ENCODE results near the gene DEGS2.
A peak's percentile ranks its signal among the peaks of the same experiment; 100 is the strongest.

The DEGS2 gene

DNA sequence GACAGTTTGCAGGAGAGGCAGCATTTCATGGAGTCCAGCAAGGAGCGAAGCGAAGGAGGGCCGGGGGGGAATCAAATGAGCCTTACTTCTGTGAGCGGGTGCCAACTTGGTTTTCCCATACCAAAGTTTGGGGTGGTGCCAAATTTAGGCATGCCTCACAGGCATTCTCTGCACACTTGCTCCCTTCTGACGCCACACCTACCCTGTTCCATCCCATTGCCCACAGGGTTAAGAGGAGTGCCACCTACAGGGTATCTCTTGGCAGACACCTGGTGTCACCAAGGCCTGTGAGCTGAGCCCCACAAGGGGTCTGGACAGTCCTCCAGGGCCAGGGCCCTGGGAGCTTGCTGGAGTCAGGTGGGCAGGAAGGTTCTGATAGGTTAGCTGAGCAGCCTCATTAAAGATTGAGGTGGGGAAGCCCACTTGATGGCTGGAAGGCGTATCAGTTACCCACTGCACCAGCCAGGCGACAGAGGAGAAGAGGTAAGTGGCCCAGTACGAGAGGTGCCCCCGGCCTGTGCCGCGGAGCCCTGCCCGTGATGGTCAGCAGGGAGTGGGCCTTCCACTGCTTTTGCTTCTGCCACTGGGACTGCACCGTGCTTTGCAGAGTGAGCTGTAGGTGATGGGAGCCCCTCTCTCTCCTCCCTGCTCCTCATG lies 45.2 kb downstream of the DEGS2 start:
- DNase-seq (ENCODE audit: low spot score), result no peak

DNA sequence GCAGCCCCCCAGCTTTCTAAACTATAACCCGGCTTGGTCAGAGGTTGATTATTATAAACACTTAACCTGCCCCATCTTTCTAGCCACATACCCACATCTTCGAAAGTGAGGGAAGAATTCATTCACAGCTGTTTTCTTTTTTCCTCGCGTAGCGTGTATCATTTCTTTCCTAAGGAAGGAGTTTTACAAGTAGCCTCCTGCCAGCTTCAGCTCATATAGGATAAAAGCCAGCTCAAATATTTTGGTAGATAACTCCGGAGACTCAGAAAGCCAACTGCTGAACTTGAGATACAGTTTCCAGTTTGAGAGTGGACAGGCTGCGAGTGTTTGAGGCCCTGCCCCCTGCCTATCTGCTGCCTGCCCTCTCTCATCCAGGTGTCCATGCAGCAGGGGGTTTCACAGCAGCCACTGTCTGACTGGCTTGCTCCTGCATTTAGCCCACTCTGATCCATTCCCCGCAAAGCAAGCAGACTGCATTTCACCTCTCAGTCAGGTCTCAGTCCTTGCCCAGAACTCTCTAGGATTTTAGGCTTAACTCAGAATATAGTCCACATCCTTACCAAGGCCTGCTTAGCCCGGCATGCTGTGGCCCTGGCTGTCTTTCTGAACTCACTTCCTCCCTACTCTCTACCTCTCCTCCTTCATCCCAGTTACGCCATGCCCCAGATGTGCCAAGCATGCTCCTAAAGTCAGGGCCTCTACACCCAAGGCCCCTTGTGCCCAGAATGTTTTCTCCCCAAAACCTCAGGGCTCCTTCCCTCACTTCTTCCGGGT lies 47.3 kb downstream of the DEGS2 start:
- DNase-seq (ENCODE audit: low spot score), result no peak

DNA sequence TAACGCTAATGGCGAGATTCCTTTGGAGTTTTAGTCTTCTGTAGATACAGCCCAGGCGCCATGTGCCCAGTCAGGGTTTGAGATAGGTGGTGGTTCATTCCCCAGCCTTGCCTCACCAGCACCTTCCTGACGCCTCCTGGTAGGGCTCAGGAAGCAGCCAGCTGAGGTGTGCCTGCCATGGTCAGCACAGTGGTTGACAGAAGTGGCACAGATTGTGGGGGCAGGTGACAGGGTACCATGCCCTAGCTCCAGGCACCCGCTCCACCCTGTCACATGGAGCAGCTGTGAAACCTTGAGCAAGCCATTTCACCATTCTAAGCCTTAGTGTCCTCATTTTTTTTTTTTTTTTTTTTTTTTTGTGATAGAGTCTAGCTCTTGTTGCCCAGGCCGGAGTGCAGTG lies 48.6 kb downstream of the DEGS2 start:
- DNase-seq (ENCODE audit: low spot score), result no peak

GRCh38 chr14:100109594-100109955 lies 49.9 kb downstream of the DEGS2 start:
- no peak for DNase-seq (ENCODE audit: low spot score)

DNA sequence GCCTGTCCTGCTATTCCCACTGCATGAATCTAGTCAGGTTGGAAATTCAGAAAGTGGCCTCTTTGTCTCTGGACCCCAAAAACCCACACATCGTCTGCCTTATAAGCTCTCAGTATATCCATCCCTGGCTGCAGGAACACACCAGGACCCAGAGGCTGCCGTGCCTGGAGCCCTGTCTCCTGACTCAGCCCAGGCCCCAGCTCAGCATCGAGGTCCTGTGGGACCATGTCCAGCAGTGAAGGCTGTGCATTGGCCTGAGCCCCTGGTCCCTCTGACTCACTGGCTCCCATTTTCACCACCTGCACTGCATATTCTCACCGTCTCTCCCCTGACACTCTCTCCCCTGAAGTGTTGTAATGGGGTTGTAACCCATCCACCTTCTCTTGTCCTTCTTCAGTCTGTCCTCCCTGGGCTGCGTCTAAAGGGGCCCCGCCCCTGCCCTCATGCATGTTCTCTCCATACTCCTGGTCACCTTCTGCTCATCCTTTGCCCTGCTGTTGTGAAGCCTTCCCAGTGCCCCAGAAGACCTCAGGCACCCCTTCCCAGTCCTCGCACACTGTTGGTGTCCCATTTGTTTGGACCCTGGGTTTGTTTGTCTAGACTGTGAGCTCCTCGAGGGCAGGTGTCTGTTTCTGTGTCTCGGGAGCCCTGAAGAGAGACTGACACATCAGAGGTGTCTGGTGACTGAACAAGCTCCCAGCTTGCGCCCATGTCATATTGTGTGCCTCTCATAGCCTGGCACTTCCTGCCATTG lies 50.4 kb downstream of the DEGS2 start:
- DNase-seq (ENCODE audit: low spot score), result no peak

GRCh38 chr14:100108042-100108825 lies 51.2 kb downstream of the DEGS2 start:
- peak; percentile 82 for DNase-seq (ENCODE audit: low spot score)

DNA sequence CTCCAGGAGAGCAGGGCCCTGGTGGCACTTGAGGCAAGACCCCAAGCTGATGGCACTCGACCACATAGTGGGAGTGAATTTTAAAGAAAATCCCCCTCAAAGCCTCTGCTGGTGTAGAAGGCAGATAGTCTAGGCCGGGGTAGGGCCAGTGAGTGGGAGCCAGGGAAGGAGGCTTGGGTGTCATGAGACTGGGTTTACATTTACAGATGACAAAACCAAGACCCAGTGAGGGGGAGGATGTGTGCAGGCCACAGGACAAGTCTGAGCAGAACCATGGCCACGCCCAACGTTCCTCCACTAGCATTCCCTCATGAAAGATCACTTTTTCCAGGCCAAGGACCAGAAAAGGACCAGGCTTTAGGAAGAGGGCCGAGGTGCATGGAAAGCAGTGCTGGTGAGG lies 52.2 kb downstream of the DEGS2 start:
- no peak for DNase-seq (ENCODE audit: low spot score)

- DNase-seq (ENCODE audit: low spot score), result no peak
These were observed 53.0 kb downstream of the DEGS2 start for GRCh38 chr14:100106250-100107112.

- no peak for DNase-seq (ENCODE audit: low spot score)
These were observed 53.9 kb downstream of the DEGS2 start for GRCh38 chr14:100105357-100106169.

DNA sequence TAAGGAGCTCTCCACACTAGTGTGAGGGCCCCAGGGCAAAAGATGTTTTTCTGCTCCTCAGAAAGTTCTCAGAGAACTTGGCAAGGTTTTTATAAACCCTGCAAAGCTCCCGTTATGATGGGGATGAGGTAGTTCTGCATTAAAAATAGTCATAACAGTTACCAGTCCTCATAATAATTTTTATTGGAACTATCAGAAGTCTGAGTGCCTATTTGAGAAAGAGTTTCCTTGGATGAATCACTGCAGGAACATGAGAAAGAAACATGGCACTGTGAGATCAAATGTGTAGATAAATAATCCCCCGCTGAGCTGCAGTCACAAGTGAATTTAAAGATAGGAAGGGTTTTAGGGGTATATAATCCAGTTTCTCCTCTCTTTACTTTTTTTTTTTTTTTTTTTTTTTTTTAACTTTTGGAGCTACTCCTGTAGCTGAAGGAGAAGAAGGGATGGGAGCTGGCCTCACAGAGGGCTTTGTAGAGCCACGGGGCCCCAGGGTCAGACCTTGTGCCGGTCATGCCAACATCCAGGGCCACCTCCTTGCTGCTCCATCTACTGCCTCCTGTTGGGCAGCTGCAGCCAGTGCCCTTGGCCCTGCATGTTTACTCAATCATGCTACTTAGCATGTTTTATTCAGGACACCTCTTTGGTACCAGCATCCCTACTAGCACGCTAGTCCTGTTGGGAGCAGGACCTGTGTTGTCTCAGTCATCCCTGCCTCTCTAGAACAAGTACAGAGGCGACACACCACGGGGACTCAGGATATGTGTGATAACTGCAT lies 54.7 kb downstream of the DEGS2 start:
- DNase-seq (ENCODE audit: low spot score), result no peak

- no peak for DNase-seq (ENCODE audit: low spot score)
These were observed 55.5 kb downstream of the DEGS2 start for GRCh38 chr14:100104006-100104352.

DNA sequence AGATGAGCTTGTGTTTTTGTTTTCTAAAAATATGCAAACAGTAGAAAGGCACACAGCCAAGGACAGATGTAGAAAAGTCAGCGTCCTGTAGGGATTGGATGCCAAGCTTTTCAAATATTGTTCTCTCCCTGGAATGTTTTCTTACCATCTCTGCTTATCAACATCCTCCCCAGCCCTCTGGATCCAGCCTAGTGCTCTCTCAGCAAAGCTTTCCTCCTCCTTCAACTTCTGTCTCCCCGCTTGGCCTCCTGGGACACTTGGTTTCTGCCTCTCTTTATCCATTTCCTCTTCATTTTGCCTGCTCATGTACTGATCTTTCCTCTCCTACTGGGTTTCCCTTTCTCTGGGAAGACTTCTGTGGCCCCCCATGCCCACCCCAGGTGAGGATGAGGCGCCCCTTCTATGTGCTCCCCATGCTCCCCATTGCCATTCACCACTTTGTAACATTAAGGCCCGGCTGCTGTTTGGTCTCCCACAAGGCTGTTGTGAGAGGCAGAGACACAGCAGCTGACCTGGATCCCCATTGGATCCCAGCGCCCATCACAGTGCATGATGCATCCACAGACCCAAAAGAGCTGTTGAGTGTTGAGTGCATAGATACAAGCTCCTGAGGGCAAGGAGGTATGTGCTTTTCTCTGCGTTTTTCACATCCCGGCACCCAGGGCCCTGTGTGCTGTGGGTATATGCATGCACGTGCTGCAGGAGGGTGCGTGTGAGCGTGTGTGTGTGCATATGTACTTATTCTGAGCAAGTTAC lies 56.0 kb downstream of the DEGS2 start:
- DNase-seq (ENCODE audit: low spot score), result no peak

DNA sequence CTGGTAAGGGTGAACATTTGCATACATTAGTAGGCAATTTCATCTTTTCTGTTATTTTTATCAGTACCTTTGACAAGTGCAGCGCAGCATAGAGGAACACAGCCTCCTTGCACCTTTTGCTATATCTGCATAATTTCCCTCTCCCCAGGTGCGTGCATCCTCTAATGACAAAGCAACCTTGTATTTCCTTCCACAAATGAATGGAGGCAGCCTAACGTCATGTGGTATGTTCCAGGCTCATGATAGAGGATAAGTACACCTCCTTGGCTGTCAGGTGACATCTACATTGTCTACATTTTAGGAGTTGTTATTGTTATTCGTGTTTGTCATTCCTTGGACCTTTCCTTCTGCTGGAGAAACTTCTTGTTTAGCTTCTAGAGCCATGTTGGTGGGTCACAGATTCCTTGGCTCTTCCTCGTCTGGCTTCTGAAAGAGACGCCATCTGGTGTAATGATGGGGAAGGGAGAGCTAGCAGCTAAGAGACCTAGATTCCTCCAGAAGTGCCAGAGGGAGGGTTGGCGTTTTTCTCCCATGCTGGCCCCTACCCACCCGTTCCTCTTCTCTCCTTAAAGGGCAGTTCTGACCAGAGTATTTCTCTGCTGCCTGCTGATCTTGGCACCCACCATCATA lies 57.2 kb downstream of the DEGS2 start:
- no peak for DNase-seq (ENCODE audit: low spot score)

DNA sequence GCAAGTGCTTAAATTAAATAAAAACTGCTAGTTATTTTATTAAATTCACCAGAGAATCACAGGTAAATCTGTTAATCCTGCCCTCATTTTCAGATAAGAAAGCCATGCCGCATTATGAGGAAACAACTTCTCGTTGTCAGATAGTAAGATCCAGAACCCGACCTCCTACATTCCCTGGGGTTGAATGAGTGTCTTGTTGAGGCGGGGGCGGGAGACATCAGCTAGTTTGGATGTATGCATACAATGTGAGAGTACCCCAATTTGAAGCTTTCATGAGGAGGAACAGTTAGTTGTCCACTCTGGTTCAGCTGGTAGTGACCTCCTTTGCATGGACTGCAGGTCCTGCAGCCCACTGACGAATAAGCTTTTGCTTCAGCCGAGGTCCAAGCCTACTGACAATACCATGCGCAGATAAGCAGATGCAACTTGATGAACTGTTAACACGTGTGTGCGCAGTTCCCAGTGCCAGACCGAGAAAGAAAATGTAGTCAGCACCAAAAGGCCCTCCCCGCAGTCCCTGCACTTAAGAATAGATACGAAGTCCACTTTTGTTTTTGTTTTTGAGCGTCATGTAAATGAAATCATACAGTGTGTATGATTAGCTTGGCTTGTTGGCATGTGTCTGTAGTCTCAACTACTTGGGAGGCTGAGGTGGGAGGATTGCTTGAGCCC lies 59.3 kb downstream of the DEGS2 start:
- DNase-seq (ENCODE audit: low spot score), result no peak

GRCh38 chr14:100098171-100098570 lies 61.3 kb downstream of the DEGS2 start:
- DNase-seq (ENCODE audit: low spot score), result no peak

DNA sequence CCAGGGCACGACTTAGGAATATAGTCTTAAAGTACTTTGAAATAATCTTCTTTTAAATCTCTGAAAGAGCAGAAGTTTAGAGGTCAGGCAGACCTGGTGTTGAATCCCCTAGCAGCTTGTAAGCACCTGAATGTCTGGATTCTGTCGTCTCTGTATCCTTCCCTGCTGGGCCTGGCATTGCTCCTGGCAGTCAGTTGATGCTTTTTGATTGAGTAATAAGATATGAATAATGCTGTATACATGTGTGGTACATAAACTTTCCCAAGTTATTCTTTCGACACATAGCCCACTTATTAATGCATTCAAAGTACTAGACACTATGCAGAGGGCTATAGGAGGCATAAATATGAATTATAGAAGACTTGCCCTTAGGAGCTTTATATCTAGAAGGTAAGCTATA lies 62.8 kb downstream of the DEGS2 start:
- DNase-seq (ENCODE audit: low spot score), result no peak
